ENCODE measurements around the gene ELK3. TPM values are rescaled to one million over a fixed set of nuclear protein-coding genes. Genes with fewer than 3 reads are reported as not detected.

ELK3 gene
- total and polyA plus RNA-seq, 4 donors: 9.1 to 68.5 (median 40.3) TPM

DNA sequence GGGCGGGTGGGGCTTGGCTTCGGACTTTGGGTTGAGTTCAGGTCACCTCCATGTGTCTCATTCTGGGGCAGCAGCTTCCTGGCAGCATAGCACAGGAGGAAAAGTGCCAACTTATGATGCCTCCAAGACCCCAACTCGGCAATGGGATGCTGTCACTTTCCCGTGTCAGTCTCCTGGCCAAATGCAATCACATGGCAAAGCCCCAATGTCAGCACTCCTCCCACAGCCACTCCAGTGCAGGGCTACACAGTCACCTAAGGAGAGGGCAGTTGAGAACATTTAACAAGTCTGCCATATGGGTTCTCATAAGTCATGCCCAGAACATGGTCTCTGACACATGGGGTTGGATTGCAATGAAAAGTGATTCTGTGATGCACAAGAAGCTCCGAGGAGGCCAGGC lies 26.7 kb downstream of the ELK3 start:
- TF ChIP-seq, protein P1, sequence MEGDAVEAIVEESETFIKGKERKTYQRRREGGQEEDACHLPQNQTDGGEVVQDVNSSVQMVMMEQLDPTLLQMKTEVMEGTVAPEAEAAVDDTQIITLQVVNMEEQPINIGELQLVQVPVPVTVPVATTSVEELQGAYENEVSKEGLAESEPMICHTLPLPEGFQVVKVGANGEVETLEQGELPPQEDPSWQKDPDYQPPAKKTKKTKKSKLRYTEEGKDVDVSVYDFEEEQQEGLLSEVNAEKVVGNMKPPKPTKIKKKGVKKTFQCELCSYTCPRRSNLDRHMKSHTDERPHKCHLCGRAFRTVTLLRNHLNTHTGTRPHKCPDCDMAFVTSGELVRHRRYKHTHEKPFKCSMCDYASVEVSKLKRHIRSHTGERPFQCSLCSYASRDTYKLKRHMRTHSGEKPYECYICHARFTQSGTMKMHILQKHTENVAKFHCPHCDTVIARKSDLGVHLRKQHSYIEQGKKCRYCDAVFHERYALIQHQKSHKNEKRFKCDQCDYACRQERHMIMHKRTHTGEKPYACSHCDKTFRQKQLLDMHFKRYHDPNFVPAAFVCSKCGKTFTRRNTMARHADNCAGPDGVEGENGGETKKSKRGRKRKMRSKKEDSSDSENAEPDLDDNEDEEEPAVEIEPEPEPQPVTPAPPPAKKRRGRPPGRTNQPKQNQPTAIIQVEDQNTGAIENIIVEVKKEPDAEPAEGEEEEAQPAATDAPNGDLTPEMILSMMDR (IDR thresholded peaks at IDR 0.05; ENCODE audit: control extremely low read depth, extremely low read depth): no peak
- Histone ChIP-seq H3K36me3 (ENCODE audit: control insufficient read depth in 4 of 4, insufficient read depth in 4 of 4, low read length in 4 of 4) (peaks cover 0 to 6% (median 3%) of the 10 kb centered on the region in 4 donors), H3K4me1 (ENCODE audit: control insufficient read depth in 5 of 5, insufficient read depth in 5 of 5, low read length in 5 of 5) (peaks cover 9 to 17% (median 11%) of the 10 kb centered on the region in 5 donors), H3K27ac (ENCODE audit: low read depth in 1 of 2, low read length in 1 of 2) (peak overlapping the region in 1 of 2 donors; percentile 16), H3K9me3 (ENCODE audit: control insufficient read depth in 4 of 4, insufficient read depth in 3 of 4, low read length in 3 of 4) (no peaks in the 10 kb centered on the region), H3K27me3 (ENCODE audit: control insufficient read depth in 3 of 3, insufficient read depth in 3 of 3, low read length in 2 of 3) (no peaks in the 10 kb centered on the region), H3K9ac (ENCODE audit: insufficient read depth in 1 of 2, low read length in 2 of 2) (no peak overlapping the region), H3K4me3 (no peak overlapping the region)
- DNase-seq (no peak), ATAC-seq (ENCODE audit: insufficient read depth, low FRiP score) (no peak)
- WGBS, 2 donors: 58 to 71% methylated on average over 5 of the region's 5 CpGs

DNA sequence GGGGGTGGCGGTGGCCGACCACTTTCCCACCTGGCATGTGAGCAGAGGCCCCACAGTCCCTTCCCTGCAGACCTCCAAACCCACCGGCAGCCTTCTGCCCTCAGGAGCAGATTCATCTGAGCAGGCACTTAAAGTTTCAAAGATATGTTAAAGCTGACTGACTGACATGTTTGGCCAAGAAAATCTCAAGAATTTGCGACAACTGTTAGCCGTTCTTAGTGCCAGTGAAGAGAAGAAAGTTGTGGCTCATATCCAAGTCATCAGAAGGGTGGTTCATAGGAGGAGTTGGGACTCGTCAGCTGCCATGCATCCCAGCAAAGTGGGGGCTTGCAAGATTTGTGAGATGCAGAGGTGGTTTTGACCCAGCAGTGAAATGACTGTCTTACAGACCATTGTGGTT lies 27.2 kb downstream of the ELK3 start:
- Histone ChIP-seq H3K9me3 (ENCODE audit: control insufficient read depth in 4 of 4, insufficient read depth in 3 of 4, low read length in 3 of 4) (no peaks in the 10 kb centered on the region), H3K4me3 (no peak overlapping the region), H3K9ac (ENCODE audit: insufficient read depth in 1 of 2, low read length in 2 of 2) (no peak overlapping the region), H3K36me3 (ENCODE audit: control insufficient read depth in 4 of 4, insufficient read depth in 4 of 4, low read length in 4 of 4) (peaks cover under 1 to 7% (median 5%) of the 10 kb centered on the region in 4 donors), H3K4me1 (ENCODE audit: control insufficient read depth in 5 of 5, insufficient read depth in 5 of 5, low read length in 5 of 5) (peaks cover 9 to 17% (median 11%) of the 10 kb centered on the region in 5 donors), H3K27me3 (ENCODE audit: control insufficient read depth in 3 of 3, insufficient read depth in 3 of 3, low read length in 2 of 3) (no peaks in the 10 kb centered on the region), H3K27ac (ENCODE audit: low read depth in 1 of 2, low read length in 1 of 2) (peak overlapping the region in 1 of 2 donors; percentile 74)
- 71 to 77% methylated on average over 6 of the region's 6 CpGs for WGBS, 2 donors
- TF ChIP-seq, protein P1 (IDR thresholded peaks at IDR 0.05; ENCODE audit: control extremely low read depth, extremely low read depth): no peak
- no peak for ATAC-seq (ENCODE audit: insufficient read depth, low FRiP score)
- no peak for DNase-seq

DNA sequence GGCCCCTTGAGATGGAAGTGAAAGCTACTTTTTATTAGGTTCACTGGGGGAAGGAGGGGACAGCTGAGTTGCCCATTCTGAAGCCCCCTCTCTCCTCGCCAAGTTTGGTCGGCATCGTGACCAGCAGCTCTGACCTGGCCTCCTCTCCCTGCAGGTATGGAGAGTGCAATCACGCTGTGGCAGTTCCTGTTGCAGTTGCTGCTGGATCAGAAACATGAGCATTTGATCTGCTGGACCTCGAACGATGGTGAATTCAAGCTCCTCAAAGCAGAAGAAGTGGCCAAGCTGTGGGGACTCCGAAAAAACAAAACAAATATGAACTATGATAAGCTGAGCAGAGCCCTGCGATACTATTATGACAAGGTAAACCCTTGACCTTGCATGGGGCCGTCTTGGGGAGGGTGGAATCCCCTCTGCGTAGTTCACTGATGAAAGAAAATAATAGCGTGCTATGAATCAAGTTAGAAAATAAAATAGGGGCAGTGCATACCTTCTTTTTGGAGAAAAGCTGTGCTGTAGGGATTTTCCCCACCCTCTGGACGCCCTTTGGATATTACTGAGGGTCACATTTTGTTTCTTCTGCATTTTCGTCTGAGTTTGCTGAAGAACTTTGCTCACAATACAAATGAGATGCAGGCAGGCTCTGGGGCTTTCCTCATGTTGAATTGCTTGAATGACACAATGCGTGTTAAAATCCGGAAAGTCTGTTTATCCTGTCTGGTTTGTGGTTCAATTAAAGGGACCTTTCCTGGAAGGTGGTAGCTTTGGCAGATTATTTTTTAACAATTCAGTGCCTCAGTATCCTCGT lies 29.4 kb downstream of the ELK3 start:
- WGBS, 2 donors: 64 to 71% methylated on average over 16 of the region's 16 CpGs
- DNase-seq (no peak), ATAC-seq (ENCODE audit: insufficient read depth, low FRiP score) (no peak)
- TF ChIP-seq, protein P1 (IDR thresholded peaks at IDR 0.05; ENCODE audit: control extremely low read depth, extremely low read depth): no peak
- Histone ChIP-seq H3K4me3 (no peak overlapping the region), H3K9ac (ENCODE audit: insufficient read depth in 1 of 2, low read length in 2 of 2) (no peak overlapping the region), H3K9me3 (ENCODE audit: control insufficient read depth in 4 of 4, insufficient read depth in 3 of 4, low read length in 3 of 4) (no peaks in the 10 kb centered on the region), H3K27ac (ENCODE audit: low read depth in 1 of 2, low read length in 1 of 2) (peak overlapping the region in 1 of 2 donors; percentile 61), H3K27me3 (ENCODE audit: control insufficient read depth in 3 of 3, insufficient read depth in 3 of 3, low read length in 2 of 3) (no peaks in the 10 kb centered on the region), H3K4me1 (ENCODE audit: control insufficient read depth in 5 of 5, insufficient read depth in 5 of 5, low read length in 5 of 5) (peaks cover 9 to 17% (median 11%) of the 10 kb centered on the region in 5 donors), H3K36me3 (ENCODE audit: control insufficient read depth in 4 of 4, insufficient read depth in 4 of 4, low read length in 4 of 4) (peaks cover 6 to 9% (median 7%) of the 10 kb centered on the region in 4 donors)
